NCI-H526 treated with DMSO at 0.1 percent for 48 hours (cell line): ENCODE results near the gene ENTREP3.

Source experiments
- DNase-seq: peaks from one replicate; lab custom pipeline; 2025; lab: John Stamatoyannopoulos, UW

Gene ENTREP3

GRCh38 chr1:155277902-155278688 is 22.8 kb upstream of the ENTREP3 start:
- peak; percentile 96 for DNase-seq

- peak; percentile 100 for DNase-seq
These were observed 22.0 kb upstream of the ENTREP3 start, which contains the start of gene HCN3 for GRCh38 chr1:155277070-155277901. HCN3 (plus strand) TSS chr1:155277463; CDS start chr1:155277591, 128 bp downstream.

GRCh38 chr1:155273343-155274245 is 18.3 kb upstream of the ENTREP3 start, which contains the start of gene CLK2:
CLK2 (minus strand) TSS chr1:155273504; CDS start chr1:155270977, 2,527 bp downstream.
- peak; percentile 99 for DNase-seq

- peak; percentile 90 for DNase-seq
These were observed 17.4 kb upstream of the ENTREP3 start for GRCh38 chr1:155272466-155273342.

- no peak for DNase-seq
These were observed 14.1 kb upstream of the ENTREP3 start for GRCh38 chr1:155269381-155269780.

GRCh38 chr1:155268630-155269029 is 13.3 kb upstream of the ENTREP3 start:
- no peak for DNase-seq

GRCh38 chr1:155267373-155267772 is 12.1 kb upstream of the ENTREP3 start:
- DNase-seq, result no peak

GRCh38 chr1:155266553-155266952 is 11.3 kb upstream of the ENTREP3 start:
- no peak for DNase-seq

GRCh38 chr1:155263067-155263466 is 7.8 kb upstream of the ENTREP3 start:
- no peak for DNase-seq

- peak; percentile 100 for DNase-seq
These were observed 6.8 kb upstream of the ENTREP3 start, which contains the start of gene SCAMP3 for GRCh38 chr1:155261852-155262673. SCAMP3 (minus strand) TSS chr1:155262360; CDS start chr1:155262151, 209 bp downstream.

GRCh38 chr1:155261493-155261851 is 6.2 kb upstream of the ENTREP3 start:
- no peak for DNase-seq

- DNase-seq, result no peak
These were observed 5.0 kb upstream of the ENTREP3 start for GRCh38 chr1:155260276-155260675.

GRCh38 chr1:155256058-155256852 is 972 bp upstream of the ENTREP3 start:
- no peak for DNase-seq

GRCh38 chr1:155254714-155255242 is 505 bp downstream of the ENTREP3 start:
- DNase-seq, result no peak

GRCh38 chr1:155254228-155254713 is 1.0 kb downstream of the ENTREP3 start:
- DNase-seq, result no peak

- DNase-seq, result no peak
These were observed 1.5 kb downstream of the ENTREP3 start for GRCh38 chr1:155253797-155254196.

GRCh38 chr1:155253208-155253607 is 2.1 kb downstream of the ENTREP3 start:
- DNase-seq, result no peak

GRCh38 chr1:155251566-155251965 is 3.7 kb downstream of the ENTREP3 start:
- DNase-seq, result no peak
